Nephron (organoid): ENCODE data around the gene NT5C1A.
A peak's percentile ranks its signal among the peaks of the same experiment; 100 is the strongest.

Source experiments
- H3K27ac Mint-ChIP-seq, 3 experiments: 2 replicates each; pipeline ENCODE4 v1.8.0; 2020; ENCODE audit warnings: mixed read lengths in 3 of 3, mild to moderate bottlenecking in 2 of 3, moderate library complexity in 1 of 3
- H3K27me3 Mint-ChIP-seq: 2 replicates; pipeline ENCODE4 v1.8.0; 2021; ENCODE audit warnings: low read depth, mild to moderate bottlenecking, moderate library complexity, mixed read lengths
- H3K36me3 Mint-ChIP-seq: 2 replicates; pipeline ENCODE4 v1.8.0; 2020; ENCODE audit warnings: low read depth, mixed read lengths
- H3K4me1 Mint-ChIP-seq: 2 replicates; pipeline ENCODE4 v1.8.0; 2020; ENCODE audit warnings: mixed read lengths
- H3K4me3 Mint-ChIP-seq, 3 experiments: 2 replicates each; pipeline ENCODE4 v1.8.0; 2020; ENCODE audit warnings: mild to moderate bottlenecking in 3 of 3, mixed read lengths in 3 of 3, moderate library complexity in 2 of 3
- H3K9me3 Mint-ChIP-seq: 2 replicates; pipeline ENCODE4 v1.8.0; 2020; ENCODE audit warnings: mixed read lengths
- CTCF ChIP-seq, 3 experiments: fragments of 200-600 bp; sonication (generic); IDR thresholded peaks; one replicate each; pipeline ENCODE4 v1.5.0; 2021; ENCODE audit warnings: antibody characterized with exemption in 3 of 3; ENCODE audit not compliant: unreplicated experiment in 3 of 3

NT5C1A gene

DNA sequence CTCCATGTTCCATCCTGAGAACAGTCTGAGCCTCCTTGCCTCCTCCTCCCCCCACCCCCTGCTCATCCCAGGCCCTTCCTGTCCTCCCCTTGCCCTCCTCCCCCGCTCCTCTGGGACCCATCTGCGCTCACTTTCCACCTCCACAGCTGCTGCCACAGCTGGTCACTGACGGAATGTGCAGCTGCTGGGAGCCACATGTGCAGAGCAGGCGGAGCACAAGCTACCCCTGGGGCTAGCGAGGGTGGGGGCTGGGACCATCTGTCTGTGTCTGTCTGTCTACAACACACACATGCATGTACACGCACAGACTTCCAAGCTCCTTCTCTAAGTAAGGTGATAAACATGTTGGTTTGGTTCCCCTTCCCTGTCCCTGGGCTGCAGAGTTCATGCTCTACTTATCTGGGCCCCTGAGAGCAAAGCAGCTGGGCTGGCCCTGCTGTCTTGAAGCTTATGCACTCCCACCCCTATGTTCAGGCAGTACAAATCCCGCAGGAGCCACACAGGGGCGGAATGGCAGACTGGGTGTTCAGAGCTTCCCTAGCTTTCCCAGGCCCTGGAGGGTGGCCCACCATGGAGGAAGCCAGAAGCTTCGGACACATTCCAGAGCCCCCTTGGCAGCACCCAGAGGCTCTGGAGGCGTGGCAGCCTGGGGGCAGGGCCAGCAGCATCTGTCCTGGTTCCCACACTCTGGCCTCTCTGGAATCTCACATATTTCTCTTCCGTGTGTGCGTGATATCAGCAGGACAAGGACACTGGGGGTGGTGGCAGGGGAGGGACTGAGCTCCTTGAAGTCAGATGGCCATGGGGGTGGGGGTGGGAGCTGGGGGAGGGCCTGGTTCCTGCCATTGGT, 25.4 kb downstream of the NT5C1A start:
- Mint-ChIP-seq H3K4me1 (peaks cover 83% of the 10 kb centered on the region), H3K27ac (peak overlapping the region; percentile 91 to 97 (median 96))

GRCh38 chr1:39645411-39646043, 26.4 kb downstream of the NT5C1A start:
- H3K9me3 Mint-ChIP-seq: no peaks in the 10 kb centered on the region
- H3K27me3 Mint-ChIP-seq: peaks cover 7% of the 10 kb centered on the region
- H3K36me3 Mint-ChIP-seq: no peaks in the 10 kb centered on the region
- peak overlapping the region in 2 of 3 experiments; percentile 28 to 31 for H3K4me3 Mint-ChIP-seq
- peaks cover 86% of the 10 kb centered on the region for H3K4me1 Mint-ChIP-seq
- H3K27ac Mint-ChIP-seq: peak overlapping the region; percentile 91 to 97 (median 96)
- TF ChIP-seq CTCF (IDR thresholded peaks at IDR 0.05; ENCODE audit: unreplicated experiment in 3 of 3): no peak

More for the DNA sequence above, 25.4 kb downstream of the NT5C1A start:
- Mint-ChIP-seq H3K9me3 (no peaks in the 10 kb centered on the region), H3K36me3 (no peaks in the 10 kb centered on the region), H3K4me3 (peak overlapping the region; percentile 27 to 50 (median 50)), H3K27me3 (peaks cover 7% of the 10 kb centered on the region)
- no peak for TF ChIP-seq CTCF (IDR thresholded peaks at IDR 0.05; ENCODE audit: unreplicated experiment in 3 of 3)

DNA sequence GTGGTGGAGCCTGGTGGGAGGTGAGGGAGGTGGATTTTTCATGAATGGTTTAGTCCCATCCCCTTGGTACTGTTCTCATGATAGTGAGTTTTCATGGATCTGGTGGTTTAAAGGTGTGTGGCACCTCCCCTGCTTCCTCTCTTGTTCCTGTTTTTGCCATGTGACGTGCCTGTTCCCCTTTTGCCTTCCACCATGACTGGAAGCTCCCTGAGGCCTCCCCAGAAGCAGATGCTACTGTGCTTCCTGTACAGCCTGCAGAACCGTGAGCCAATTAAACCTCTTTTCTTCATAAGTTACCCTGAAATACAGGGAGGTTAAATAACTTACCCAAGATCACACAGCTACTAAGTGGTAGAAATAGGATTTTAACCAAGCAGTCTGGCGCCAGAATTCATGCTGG, 28.2 kb downstream of the NT5C1A start:
- TF ChIP-seq CTCF (IDR thresholded peaks at IDR 0.05; ENCODE audit: unreplicated experiment in 3 of 3): no peak
- Mint-ChIP-seq H3K4me1 (peaks cover 79% of the 10 kb centered on the region), H3K36me3 (no peaks in the 10 kb centered on the region), H3K27ac (peak overlapping the region in 2 of 3 experiments; percentile 20 to 70), H3K4me3 (no peak overlapping the region), H3K9me3 (no peaks in the 10 kb centered on the region), H3K27me3 (peaks cover 7% of the 10 kb centered on the region)

- peak overlapping the region; percentile 20 to 52 (median 31) for H3K27ac Mint-ChIP-seq
- no peak for TF ChIP-seq CTCF (IDR thresholded peaks at IDR 0.05; ENCODE audit: unreplicated experiment in 3 of 3)
- peaks cover 7% of the 10 kb centered on the region for H3K27me3 Mint-ChIP-seq
- no peaks in the 10 kb centered on the region for H3K9me3 Mint-ChIP-seq
- H3K4me1 Mint-ChIP-seq: peaks cover 79% of the 10 kb centered on the region
- no peaks in the 10 kb centered on the region for H3K36me3 Mint-ChIP-seq
- H3K4me3 Mint-ChIP-seq: peak overlapping the region in 1 of 3 experiments; percentile 41
These were observed 29.1 kb downstream of the NT5C1A start for GRCh38 chr1:39642796-39643195.

- H3K27me3 Mint-ChIP-seq: peaks cover 7% of the 10 kb centered on the region
- H3K27ac Mint-ChIP-seq: peak overlapping the region; percentile 22 to 29 (median 23)
- no peaks in the 10 kb centered on the region for H3K36me3 Mint-ChIP-seq
- H3K4me1 Mint-ChIP-seq: peaks cover 79% of the 10 kb centered on the region
- no peak for TF ChIP-seq CTCF (IDR thresholded peaks at IDR 0.05; ENCODE audit: unreplicated experiment in 3 of 3)
- no peaks in the 10 kb centered on the region for H3K9me3 Mint-ChIP-seq
- peak overlapping the region in 2 of 3 experiments; percentile 83 to 84 for H3K4me3 Mint-ChIP-seq
These were observed 31.0 kb downstream of the NT5C1A start for GRCh38 chr1:39640861-39641260.
